HepG2 (cell line): ENCODE measurements around the gene ZNF394. TPM values are rescaled to one million over a fixed set of nuclear protein-coding genes. Genes with fewer than 3 reads are reported as not detected.

ENCODE experiments used
- ATAC-seq: fragments of 200-7000 bp; cut with Tn5 transposase; 3 replicates; pipeline ENCODE4 v1.9.1; 2020; ENCODE audit warnings: mild to moderate bottlenecking, moderate library complexity
- BruUV-seq: library from RNA; stranded (reverse); fragments of 400-500 nt; replicated peaks from 2 replicates; lab custom pipeline; 2021; lab: Mats Ljungman, UMichigan
- CTCF ChIA-PET: fragments of 300-600 bp; formaldehyde crosslinking; extraction: SDS; loops from one replicate; lab custom pipeline; 2021; ENCODE audit warnings: low total read pairs, inconsistent platforms, low intra/inter-chr PET ratio; lab: Yijun Ruan, JAX
- POLR2A ChIA-PET: fragments of 350-600 bp; sonication (Branson Sonifier 250); formaldehyde crosslinking; loops from one replicate; lab custom pipeline; 2020; ENCODE audit warnings: antibody characterized with exemption, inconsistent platforms; lab: Yijun Ruan, JAX
- DNase-seq: peaks from one replicate; pipeline ENCODE4 v3.0.0-alpha.2; 2015; ENCODE audit warnings: low spot score
- FAIRE-seq: peaks from 3 replicates; lab custom pipeline; 2011; peaks lifted over from hg19 to GRCh38; lab: Jason Lieb, UNC
- H2AFZ ChIP-seq: one replicate; pipeline ENCODE4 v1.6.1; 2011; ENCODE audit warnings: low read length, inconsistent platforms
- H3K27ac ChIP-seq: fragments of 300-600 bp; 3 replicates; pipeline ENCODE4 v1.8.0; 2011; ENCODE audit warnings: mixed run types, mild to moderate bottlenecking, mixed read lengths, low read length, inconsistent platforms; ENCODE audit not compliant: insufficient read depth; ENCODE audit errors: extremely low read length
- H3K27me3 ChIP-seq, 2 experiments: fragments of 200-600 bp in 1 of 2; 2 replicates in 1 of 2; 3 replicates in 1 of 2; pipeline versions ENCODE4 v1.6.0 to v1.8.0; 2011; ENCODE audit warnings: low read length in 2 of 2, mild to moderate bottlenecking in 2 of 2, moderate library complexity in 2 of 2, inconsistent platforms in 1 of 2; ENCODE audit not compliant: insufficient read depth in 2 of 2, control insufficient read depth in 1 of 2
- H3K36me3 ChIP-seq, 2 experiments: fragments of 200-600 bp in 1 of 2; replicated peaks in 1 of 2; 2 replicates in 1 of 2; 3 replicates in 1 of 2; pipeline versions ENCODE4 v1.5.1 to v1.8.0; 2011; ENCODE audit warnings: low read length in 2 of 2, inconsistent platforms in 1 of 2; ENCODE audit not compliant: insufficient read depth in 2 of 2, control insufficient read depth in 1 of 2
- H3K4me1 ChIP-seq: 2 replicates; pipeline ENCODE4 v1.5.1; 2012; ENCODE audit warnings: low read length, inconsistent platforms; ENCODE audit not compliant: insufficient read depth
- H3K4me2 ChIP-seq: 2 replicates; pipeline ENCODE4 v1.6.0; 2011; ENCODE audit warnings: low read depth, low read length, inconsistent platforms
- H3K4me3 ChIP-seq, 3 experiments: fragments of 200-600 bp in 1 of 3; sonication (generic), shearing (Covaris generic) in 1 of 3; replicated peaks in 1 of 3; 2 replicates each; pipeline ENCODE4 v1.5.1; 2011 to 2016; ENCODE audit warnings: low read length in 3 of 3, inconsistent platforms in 2 of 3, low read depth in 2 of 3, mild to moderate bottlenecking in 2 of 3, control low read depth in 1 of 3, mixed read lengths in 1 of 3; ENCODE audit not compliant: insufficient read depth in 1 of 3
- H3K79me2 ChIP-seq: one replicate; pipeline ENCODE4 v1.6.1; 2011; ENCODE audit warnings: low read length, inconsistent platforms; ENCODE audit not compliant: insufficient read depth
- H3K9ac ChIP-seq: 2 replicates; pipeline ENCODE4 v1.6.0; 2011; ENCODE audit warnings: mild to moderate bottlenecking, low read depth, low read length, inconsistent platforms; ENCODE audit not compliant: insufficient read depth
- H3K9me3 ChIP-seq: 2 replicates; pipeline ENCODE4 v1.5.1; 2012; ENCODE audit warnings: mild to moderate bottlenecking, low read length
- H4K20me1 ChIP-seq: 2 replicates; pipeline ENCODE4 v1.6.0; 2011; ENCODE audit warnings: inconsistent platforms, mild to moderate bottlenecking, low read length, moderate library complexity; ENCODE audit not compliant: insufficient read depth
- ATRX ChIP-seq: sonication (generic); formaldehyde crosslinking; IDR thresholded peaks from 2 replicates; pipeline ENCODE4 v1.4.0; 2020; ENCODE audit warnings: missing genetic modification reagents, borderline replicate concordance
- ETS1 ChIP-seq: sonication (generic); formaldehyde crosslinking; IDR thresholded peaks from 2 replicates; pipeline ENCODE4 v1.4.0; 2020; ENCODE audit warnings: missing genetic modification reagents
- MATR3 ChIP-seq: sonication (generic); formaldehyde crosslinking; IDR thresholded peaks from 2 replicates; pipeline ENCODE4 v1.4.0; 2020; ENCODE audit warnings: missing genetic modification reagents
- MED1 ChIP-seq: sonication (generic); formaldehyde crosslinking; IDR thresholded peaks from 2 replicates; pipeline ENCODE4 v1.4.0; 2020; ENCODE audit warnings: missing genetic modification reagents
- PITX1 ChIP-seq: sonication (generic); formaldehyde crosslinking; IDR thresholded peaks from 2 replicates; pipeline ENCODE4 v1.5.1; 2020; ENCODE audit warnings: mild to moderate bottlenecking, missing genetic modification reagents
- STAT5B ChIP-seq: sonication (generic); formaldehyde crosslinking; IDR thresholded peaks from 2 replicates; pipeline ENCODE4 v1.4.0; 2020; ENCODE audit warnings: missing genetic modification reagents
- ZBTB38 ChIP-seq: sonication (generic); formaldehyde crosslinking; IDR thresholded peaks from 2 replicates; pipeline ENCODE4 v1.5.1; 2020; ENCODE audit warnings: mild to moderate bottlenecking, missing genetic modification reagents
- ZNF24 ChIP-seq: fragments of 450-650 bp; IDR thresholded peaks from 2 replicates; pipeline ENCODE4 v1.6.1; 2017; ENCODE audit warnings: antibody characterized with exemption, mild to moderate bottlenecking
- ZNF263 ChIP-seq: sonication (generic); formaldehyde crosslinking; IDR thresholded peaks from 2 replicates; pipeline ENCODE4 v1.4.0; 2020; ENCODE audit warnings: missing genetic modification reagents
- ZNF607 ChIP-seq: sonication (generic); formaldehyde crosslinking; IDR thresholded peaks from 2 replicates; pipeline ENCODE4 v1.5.1; 2020; ENCODE audit warnings: missing genetic modification reagents, mild to moderate bottlenecking, borderline replicate concordance
- ZNF766 ChIP-seq: sonication (generic); formaldehyde crosslinking; IDR thresholded peaks from 2 replicates; pipeline ENCODE4 v1.5.0; 2020; ENCODE audit warnings: missing genetic modification reagents, borderline replicate concordance
- WGBS: methylation state at CpG from one replicate; pipeline ENCODE4 v1.1.6; 2017; ENCODE audit warnings: low lambda C conversion rate; 5-methylcytosine and 5-hydroxymethylcytosine counted together
- in situ Hi-C: cut with HindIII; loops from 2 replicates; pipeline ENCODE4 v1.10.0; 2017; ENCODE audit warnings: low pct_unique_long_range_greater_than_20kb; ENCODE audit not compliant: extremely low pct_ligation_motif_present
- intact Hi-C: fragments of 100-400 bp; cut with micrococcal nuclease; formaldehyde crosslinking; loops from one replicate; pipeline ENCODE4 v1.10.0; 2022; ENCODE audit not compliant: unreplicated experiment
- polyA plus RNA-seq, 8 experiments: library from polyadenylated mRNA; depleted of rRNA in 3 of 8; stranded (reverse) in 7 of 8; unstranded in 1 of 8; fragments of >200 nt; fragmentation: Illumina TruSeq in 4 of 8; extraction: Trizol in 4 of 8; gene quantifications; 2 replicates each; pipeline versions ENCODE4 v1.2.1 to v1.2.3, GENCODE V29; 2011 to 2016; ENCODE audit warnings: low read depth in 4 of 8, missing spikeins in 1 of 8, mixed read lengths in 1 of 8; ENCODE audit not compliant: insufficient read depth in 1 of 8
- total RNA-seq, 5 experiments: library from RNA; depleted of rRNA; stranded (reverse); fragments of >200 nt; fragmentation: Illumina TruSeq; extraction: Trizol; gene quantifications; 2 replicates each; pipeline ENCODE4 v1.2.3, GENCODE V29; 2016; ENCODE audit warnings: low read depth in 1 of 5
- TF ChIP-seq, protein P1 (sequence below): sonication (generic); formaldehyde crosslinking; IDR thresholded peaks from 2 replicates; pipeline ENCODE4 v1.4.0; 2020; ENCODE audit warnings: missing genetic modification reagents

The ZNF394 gene
- total and polyA plus RNA-seq, 2 of the 13 experiments (the other 11 are each of a cell fraction or from before 2014, with no cell fraction given): 7.8 to 19.6 TPM

DNA sequence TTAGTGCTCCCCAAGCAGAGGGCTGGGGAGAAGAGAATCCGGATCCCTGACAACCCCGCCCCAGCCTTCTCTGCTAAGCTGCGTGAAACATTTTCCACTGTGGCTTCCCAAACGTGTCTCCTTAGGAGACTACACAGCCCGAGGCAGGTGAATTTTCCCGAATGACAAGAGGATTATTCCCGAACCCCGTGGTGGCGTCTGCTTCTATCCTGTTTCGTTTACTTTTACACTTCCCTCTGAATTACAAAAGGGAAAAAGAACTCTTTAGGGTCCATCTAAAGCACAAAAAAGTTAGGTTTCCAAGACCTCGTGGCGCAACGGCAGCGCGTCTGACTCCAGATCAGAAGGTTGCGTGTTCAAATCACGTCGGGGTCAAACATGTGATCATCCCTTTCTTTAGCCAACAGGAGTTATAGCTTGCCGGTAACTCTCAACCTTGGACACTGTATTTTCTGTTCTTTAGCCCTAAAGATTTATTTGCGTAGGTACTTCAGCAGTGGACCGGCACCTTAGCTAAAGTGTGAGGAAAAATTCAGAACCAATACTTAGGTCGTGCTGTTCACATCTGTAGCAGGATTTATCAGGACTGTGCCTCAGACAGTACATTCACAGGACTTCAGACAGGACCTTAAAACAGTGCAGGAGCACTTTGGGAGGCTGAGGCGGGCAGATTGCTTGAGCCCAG lies 30.6 kb downstream of the ZNF394 start:
- peak overlapping the region; percentile 53 for H3K27ac ChIP-seq
- H4K20me1 ChIP-seq: no peaks in the 10 kb centered on the region
- H2AFZ ChIP-seq: no peak overlapping the region
- no peaks in the 10 kb centered on the region for H3K36me3 ChIP-seq
- BruUV-seq: no TSS peak
- H3K9me3 ChIP-seq: no peaks in the 10 kb centered on the region
- in situ Hi-C loops (no loop called here), intact Hi-C loops (no loop called here)
- CTCF ChIA-PET: no interaction called here
- WGBS: 45% methylated on average over 23 of the region's 23 CpGs
- peak overlapping the region; percentile 57 for H3K9ac ChIP-seq
- peaks cover 31% of the 10 kb centered on the region for H3K79me2 ChIP-seq
- TF ChIP-seq ZNF24 (peak; percentile 72), ATRX (CRISPR knock-in tag) (no peak), ZNF766 (0 out of 2 replicates have a peak, but pooled peaks have one; percentile 38), ZNF607 (CRISPR knock-in tag) (no peak), STAT5B (CRISPR knock-in tag) (no peak), PITX1 (CRISPR knock-in tag) (no peak), ZNF263 (CRISPR knock-in tag) (0 out of 2 replicates have a peak, but pooled peaks have one; percentile 5), ETS1 (CRISPR knock-in tag) (no peak), ZBTB38 (CRISPR knock-in tag) (peak; percentile 45; the same call in 1 of the 2 replicates), MATR3 (CRISPR knock-in tag) (no peak), MED1 (CRISPR knock-in tag) (0 out of 2 replicates have a peak, but pooled peaks have one; percentile 10)
- TF ChIP-seq, protein P1, sequence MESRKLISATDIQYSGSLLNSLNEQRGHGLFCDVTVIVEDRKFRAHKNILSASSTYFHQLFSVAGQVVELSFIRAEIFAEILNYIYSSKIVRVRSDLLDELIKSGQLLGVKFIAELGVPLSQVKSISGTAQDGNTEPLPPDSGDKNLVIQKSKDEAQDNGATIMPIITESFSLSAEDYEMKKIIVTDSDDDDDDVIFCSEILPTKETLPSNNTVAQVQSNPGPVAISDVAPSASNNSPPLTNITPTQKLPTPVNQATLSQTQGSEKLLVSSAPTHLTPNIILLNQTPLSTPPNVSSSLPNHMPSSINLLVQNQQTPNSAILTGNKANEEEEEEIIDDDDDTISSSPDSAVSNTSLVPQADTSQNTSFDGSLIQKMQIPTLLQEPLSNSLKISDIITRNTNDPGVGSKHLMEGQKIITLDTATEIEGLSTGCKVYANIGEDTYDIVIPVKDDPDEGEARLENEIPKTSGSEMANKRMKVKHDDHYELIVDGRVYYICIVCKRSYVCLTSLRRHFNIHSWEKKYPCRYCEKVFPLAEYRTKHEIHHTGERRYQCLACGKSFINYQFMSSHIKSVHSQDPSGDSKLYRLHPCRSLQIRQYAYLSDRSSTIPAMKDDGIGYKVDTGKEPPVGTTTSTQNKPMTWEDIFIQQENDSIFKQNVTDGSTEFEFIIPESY: peak; percentile 10; the same call in 1 of the 2 replicates
- ATAC-seq: no peak
- DNase-seq: peak; percentile 31
- peak overlapping the region; percentile 67 for H3K4me2 ChIP-seq
- POLR2A ChIA-PET: interaction anchor here (2.7 kb wide), 1 partner anchor 35 kb away, joined by 10 read pairs; the partner anchor contains the start of gene ZKSCAN5
- H3K27me3 ChIP-seq: no peaks in the 10 kb centered on the region; a peak in 1 of 5 replicates
- H3K4me1 ChIP-seq: peaks cover 40% of the 10 kb centered on the region
- H3K4me3 ChIP-seq: peak overlapping the region; percentile 28 to 49 (median 28); a peak in 4 of 6 replicates
- FAIRE-seq: no peak
